Measurements from ENCODE around the gene CHRM1. TPM values are rescaled to one million over a fixed set of nuclear protein-coding genes. Genes with fewer than 3 reads are reported as not detected.
A peak's percentile ranks its signal among the peaks of the same experiment; 100 is the strongest.

CHRM1 gene
- total RNA-seq, 2 donors from 2014 or later: 1.2 to 1.8 TPM

GRCh38 chr11:62930157-62930556, 9.0 kb upstream of the CHRM1 start:
- peaks cover 28% of the 10 kb centered on the region for H3K27me3 ChIP-seq
- TF ChIP-seq CTCF (IDR thresholded peaks at IDR 0.05): no peak
- no peaks in the 10 kb centered on the region for H3K4me1 ChIP-seq
- intact Hi-C loops (cut with DNase I): no loop called here
- H3K4me3 ChIP-seq: no peak overlapping the region
- H3K36me3 ChIP-seq: no peaks in the 10 kb centered on the region
- no peak overlapping the region for H3K9ac ChIP-seq (ENCODE audit: low read depth in 2 of 2, low read length in 2 of 2)
- no peaks in the 10 kb centered on the region for H3K9me3 ChIP-seq
- no peak for DNase-seq
- no peak overlapping the region for H3K27ac ChIP-seq

- peaks cover 46% of the 10 kb centered on the region for H3K27me3 ChIP-seq
- no peak overlapping the region for H3K27ac ChIP-seq
- no peak for TF ChIP-seq CTCF (IDR thresholded peaks at IDR 0.05)
Observed at GRCh38 chr11:62928011-62928410, 6.8 kb upstream of the CHRM1 start.

GRCh38 chr11:62926680-62927455, 5.7 kb upstream of the CHRM1 start:
- Histone ChIP-seq H3K27me3 (peaks cover 56% of the 10 kb centered on the region), H3K4me1 (no peaks in the 10 kb centered on the region), H3K9ac (ENCODE audit: low read depth in 2 of 2, low read length in 2 of 2) (peak overlapping the region in 1 of 2 donors; percentile 19), H3K36me3 (no peaks in the 10 kb centered on the region), H3K9me3 (no peaks in the 10 kb centered on the region), H3K27ac (no peak overlapping the region), H3K4me3 (no peak overlapping the region)
- TF ChIP-seq CTCF (IDR thresholded peaks at IDR 0.05): no peak
- intact Hi-C loops (cut with DNase I): no loop called here
- no peak for DNase-seq

More at GRCh38 chr11:62928011-62928410, 6.8 kb upstream of the CHRM1 start:
- H3K9me3 ChIP-seq: no peaks in the 10 kb centered on the region
- H3K9ac ChIP-seq (ENCODE audit: low read depth in 2 of 2, low read length in 2 of 2): no peak overlapping the region
- intact Hi-C loops (cut with DNase I): no loop called here
- H3K36me3 ChIP-seq: no peaks in the 10 kb centered on the region
- DNase-seq: no peak
- H3K4me1 ChIP-seq: no peaks in the 10 kb centered on the region
- no peak overlapping the region for H3K4me3 ChIP-seq

GRCh38 chr11:62925745-62926679, 4.8 kb upstream of the CHRM1 start:
- H3K9ac ChIP-seq (ENCODE audit: low read depth in 2 of 2, low read length in 2 of 2): peak overlapping the region in 1 of 2 donors; percentile 19
- DNase-seq: no peak
- peaks cover 56% of the 10 kb centered on the region for H3K27me3 ChIP-seq

More at GRCh38 chr11:62925745-62926679, 4.8 kb upstream of the CHRM1 start:
- intact Hi-C loops (cut with DNase I): no loop called here
- no peak for TF ChIP-seq CTCF (IDR thresholded peaks at IDR 0.05)
- H3K9me3 ChIP-seq: no peaks in the 10 kb centered on the region
- no peaks in the 10 kb centered on the region for H3K4me1 ChIP-seq
- no peak overlapping the region for H3K27ac ChIP-seq
- H3K4me3 ChIP-seq: peak overlapping the region; percentile 10
- no peaks in the 10 kb centered on the region for H3K36me3 ChIP-seq

Data from colonic mucosa (tissue), 4 donors.